BLaER1 (cell line): ENCODE measurements around the gene FAM32A.

ENCODE experiments used
- H3K27ac ChIP-seq: shearing (Covaris generic); formaldehyde crosslinking; 2 replicates; pipeline ENCODE4 v1.8.1; 2022
- H3K27me3 ChIP-seq: shearing (Covaris generic); formaldehyde crosslinking; 2 replicates; pipeline ENCODE4 v1.8.1; 2022
- H3K36me3 ChIP-seq: shearing (Covaris generic); formaldehyde crosslinking; 2 replicates; pipeline ENCODE4 v1.8.1; 2022
- H3K4me1 ChIP-seq: shearing (Covaris generic); formaldehyde crosslinking; 2 replicates; pipeline ENCODE4 v1.8.1; 2022
- H3K4me2 ChIP-seq: shearing (Covaris generic); formaldehyde crosslinking; 2 replicates; pipeline ENCODE4 v1.8.1; 2022
- H3K4me3 ChIP-seq: shearing (Covaris generic); formaldehyde crosslinking; 2 replicates; pipeline ENCODE4 v1.8.1; 2022
- H3K9ac ChIP-seq: shearing (Covaris generic); formaldehyde crosslinking; 2 replicates; pipeline ENCODE4 v1.8.1; 2022
- H3K9me3 ChIP-seq: shearing (Covaris generic); formaldehyde crosslinking; 2 replicates; pipeline ENCODE4 v1.8.1; 2022
- H4K20me1 ChIP-seq: shearing (Covaris generic); formaldehyde crosslinking; 2 replicates; pipeline ENCODE4 v1.8.1; 2022
- Cebpa-rat ChIP-seq: shearing (Covaris generic); IDR thresholded peaks from 2 replicates; pipeline ENCODE4 v1.8.1; 2022

FAM32A gene

GRCh38 chr19:16185123-16185767 lies at the start of gene FAM32A:
Gene FAM32A, plus strand, starts transcription at chr19:16185410. Its CDS starts 33 bp downstream, at chr19:16185443.
- Histone ChIP-seq H3K4me1 (peaks cover 15% of the 10 kb centered on the region), H3K4me2 (peak within 1 kb of the TSS; percentile 89), H3K36me3 (peaks cover 38% of the 10 kb centered on the region), H3K9me3 (no peaks in the 10 kb centered on the region), H3K9ac (peak within 1 kb of the TSS; percentile 91), H3K27me3 (no peaks in the 10 kb centered on the region), H4K20me1 (peaks cover 45% of the 10 kb centered on the region), H3K27ac (peak within 1 kb of the TSS; percentile 88), H3K4me3 (peak within 1 kb of the TSS; percentile 89)
- TF ChIP-seq Cebpa-rat = no peak

GRCh38 chr19:16135430-16136127 lies 49.6 kb upstream of the FAM32A start:
- peaks cover 53% of the 10 kb centered on the region for H3K36me3 ChIP-seq
- peaks cover 3% of the 10 kb centered on the region; the same call in 1 of the 2 replicates for H3K9me3 ChIP-seq
- no peaks in the 10 kb centered on the region for H4K20me1 ChIP-seq
- H3K4me2 ChIP-seq = no peak overlapping the region; the same call in 1 of the 2 replicates
- no peak for TF ChIP-seq Cebpa-rat
- H3K27ac ChIP-seq = peak overlapping the region; percentile 32; the same call in 1 of the 2 replicates
- peaks cover 94% of the 10 kb centered on the region for H3K4me1 ChIP-seq
- no peak overlapping the region for H3K9ac ChIP-seq
- no peak overlapping the region for H3K4me3 ChIP-seq
- H3K27me3 ChIP-seq = no peaks in the 10 kb centered on the region

GRCh38 chr19:16136185-16136999 lies 48.8 kb upstream of the FAM32A start:
- H4K20me1 ChIP-seq = no peaks in the 10 kb centered on the region

DNA sequence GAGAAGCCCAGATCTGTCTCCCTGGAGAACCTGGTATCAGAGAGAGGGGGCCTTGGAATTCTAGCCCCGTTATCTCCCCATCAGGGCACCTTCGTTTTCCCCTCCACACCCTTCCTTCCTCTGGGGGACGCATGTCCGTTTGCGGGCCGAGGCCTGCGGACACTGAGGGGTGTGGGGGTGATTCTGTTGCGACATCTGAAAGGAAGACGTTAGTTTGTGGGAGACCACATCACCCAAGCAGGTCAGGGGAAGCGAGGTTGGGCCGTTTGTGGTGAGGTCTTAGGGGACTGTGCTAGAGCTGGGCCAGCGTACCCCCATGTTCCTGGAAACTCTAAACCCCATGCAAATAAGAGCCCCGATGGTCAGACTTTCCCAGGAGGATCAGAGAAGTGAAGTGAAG lies 45.5 kb upstream of the FAM32A start:
- H4K20me1 ChIP-seq = no peaks in the 10 kb centered on the region
- peak overlapping the region; percentile 89 for H3K27ac ChIP-seq

More at GRCh38 chr19:16136185-16136999, 48.8 kb upstream of the FAM32A start:
- peak overlapping the region; percentile 32 for H3K27ac ChIP-seq
- H3K27me3 ChIP-seq = no peaks in the 10 kb centered on the region
- no peak for TF ChIP-seq Cebpa-rat
- peaks cover 45% of the 10 kb centered on the region for H3K36me3 ChIP-seq
- no peak overlapping the region for H3K9ac ChIP-seq
- H3K4me3 ChIP-seq = no peak overlapping the region
- 0 out of 2 replicates have a peak overlapping the region, but pooled peaks have one; percentile 4 for H3K4me2 ChIP-seq
- H3K9me3 ChIP-seq = peaks cover 3% of the 10 kb centered on the region; the same call in 1 of the 2 replicates
- H3K4me1 ChIP-seq = peaks cover 97% of the 10 kb centered on the region

GRCh38 chr19:16141043-16141442 lies 44.2 kb upstream of the FAM32A start:
- H3K4me2 ChIP-seq = peak overlapping the region; percentile 91
- no peaks in the 10 kb centered on the region for H3K9me3 ChIP-seq

More for the DNA sequence above, 45.5 kb upstream of the FAM32A start:
- Histone ChIP-seq H3K27me3 (no peaks in the 10 kb centered on the region), H3K9me3 (no peaks in the 10 kb centered on the region), H3K4me2 (peak overlapping the region; percentile 91), H3K36me3 (peaks cover 11% of the 10 kb centered on the region; the same call in 1 of the 2 replicates), H3K4me3 (peak overlapping the region; percentile 18; the same call in 1 of the 2 replicates), H3K9ac (peak overlapping the region; percentile 64), H3K4me1 (peaks cover 97% of the 10 kb centered on the region)
- TF ChIP-seq Cebpa-rat = peak; percentile 90

DNA sequence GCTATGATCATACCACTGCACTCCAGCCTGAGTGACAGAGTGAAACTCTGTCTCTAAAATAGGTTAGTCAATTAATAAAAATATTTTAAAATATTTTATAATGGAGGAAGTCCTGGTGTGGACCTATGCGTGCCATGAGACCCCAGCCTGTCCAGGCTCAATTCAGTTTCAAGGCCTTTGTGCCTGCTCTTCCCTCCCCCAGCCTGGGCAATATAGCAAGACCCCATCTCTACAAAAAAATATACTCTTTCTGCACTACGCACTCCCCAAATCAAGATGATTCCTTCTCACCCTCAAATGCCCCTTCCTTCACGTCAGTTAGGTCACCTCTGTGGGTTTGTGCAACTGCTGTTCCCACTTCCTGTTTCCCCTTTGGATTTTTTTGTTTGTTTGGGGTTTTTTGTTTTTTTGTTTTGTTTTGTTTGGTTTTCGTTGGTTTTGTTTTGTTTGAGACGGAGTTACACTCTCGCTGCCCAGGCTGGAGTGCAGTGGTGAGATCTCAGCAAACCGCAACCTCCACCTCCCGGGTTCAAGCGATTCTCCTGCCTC lies 43.1 kb upstream of the FAM32A start:
- no peaks in the 10 kb centered on the region for H3K36me3 ChIP-seq
- H3K27ac ChIP-seq = peak overlapping the region; percentile 89
- H3K27me3 ChIP-seq = no peaks in the 10 kb centered on the region
- H3K4me3 ChIP-seq = no peak overlapping the region
- H3K9ac ChIP-seq = no peak overlapping the region
- H3K4me1 ChIP-seq = peaks cover 97% of the 10 kb centered on the region
- H4K20me1 ChIP-seq = no peaks in the 10 kb centered on the region
- peak overlapping the region; percentile 91 for H3K4me2 ChIP-seq
- H3K9me3 ChIP-seq = no peaks in the 10 kb centered on the region
- TF ChIP-seq Cebpa-rat = no peak

More at GRCh38 chr19:16141043-16141442, 44.2 kb upstream of the FAM32A start:
- H3K4me1 ChIP-seq = peaks cover 97% of the 10 kb centered on the region
- no peak overlapping the region; the same call in 1 of the 2 replicates for H3K9ac ChIP-seq
- no peaks in the 10 kb centered on the region for H3K27me3 ChIP-seq
- H3K36me3 ChIP-seq = no peaks in the 10 kb centered on the region
- no peak overlapping the region for H3K4me3 ChIP-seq
- peak overlapping the region; percentile 89 for H3K27ac ChIP-seq
- no peaks in the 10 kb centered on the region for H4K20me1 ChIP-seq
- TF ChIP-seq Cebpa-rat = no peak

- 0 out of 2 replicates have a peak, but pooled peaks cover 4% of the 10 kb centered on the region for H3K36me3 ChIP-seq
- H3K4me3 ChIP-seq = peak within 1 kb of the TSS; percentile 60
- TF ChIP-seq Cebpa-rat = no peak
- peaks cover 100% of the 10 kb centered on the region for H3K4me1 ChIP-seq
- no peaks in the 10 kb centered on the region for H3K9me3 ChIP-seq
- H3K4me2 ChIP-seq = peak within 1 kb of the TSS; percentile 91
- H4K20me1 ChIP-seq = no peaks in the 10 kb centered on the region
- H3K9ac ChIP-seq = peak within 1 kb of the TSS; percentile 73
- peak within 1 kb of the TSS; percentile 89 for H3K27ac ChIP-seq
- no peaks in the 10 kb centered on the region for H3K27me3 ChIP-seq
These were observed 41.6 kb upstream of the FAM32A start, which contains the start of gene HSH2D for GRCh38 chr19:16143399-16144215. Gene HSH2D, plus strand, starts transcription at chr19:16143685. Its CDS starts 5,066 bp downstream, at chr19:16148751.

DNA sequence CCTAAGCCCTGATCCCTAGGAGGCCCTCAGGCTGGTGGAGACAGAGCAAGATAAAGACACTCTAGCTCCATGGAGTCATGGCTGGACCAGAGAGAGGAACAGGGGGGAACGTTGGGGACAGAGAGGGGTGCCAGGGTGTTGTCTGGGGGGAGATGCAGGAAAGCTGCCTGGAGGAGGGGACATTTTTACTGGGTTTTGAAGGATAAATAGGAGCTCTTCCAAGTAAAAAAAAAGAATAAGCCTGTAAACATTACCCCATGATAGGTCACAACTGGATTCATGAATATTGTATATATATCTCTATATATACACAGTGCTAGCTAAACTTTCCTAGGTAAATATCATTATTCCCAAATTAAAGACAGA lies 41.0 kb upstream of the FAM32A start:
- Histone ChIP-seq H3K4me2 (peak overlapping the region; percentile 91), H3K27ac (peak overlapping the region; percentile 89), H3K27me3 (no peaks in the 10 kb centered on the region), H3K4me1 (peaks cover 100% of the 10 kb centered on the region), H3K9ac (peak overlapping the region; percentile 73), H4K20me1 (no peaks in the 10 kb centered on the region), H3K36me3 (peaks cover 9% of the 10 kb centered on the region; the same call in 1 of the 2 replicates), H3K4me3 (peak overlapping the region; percentile 60), H3K9me3 (no peaks in the 10 kb centered on the region)
- TF ChIP-seq Cebpa-rat = no peak
